ENCODE results near the gene RAB43.

Gene RAB43

DNA sequence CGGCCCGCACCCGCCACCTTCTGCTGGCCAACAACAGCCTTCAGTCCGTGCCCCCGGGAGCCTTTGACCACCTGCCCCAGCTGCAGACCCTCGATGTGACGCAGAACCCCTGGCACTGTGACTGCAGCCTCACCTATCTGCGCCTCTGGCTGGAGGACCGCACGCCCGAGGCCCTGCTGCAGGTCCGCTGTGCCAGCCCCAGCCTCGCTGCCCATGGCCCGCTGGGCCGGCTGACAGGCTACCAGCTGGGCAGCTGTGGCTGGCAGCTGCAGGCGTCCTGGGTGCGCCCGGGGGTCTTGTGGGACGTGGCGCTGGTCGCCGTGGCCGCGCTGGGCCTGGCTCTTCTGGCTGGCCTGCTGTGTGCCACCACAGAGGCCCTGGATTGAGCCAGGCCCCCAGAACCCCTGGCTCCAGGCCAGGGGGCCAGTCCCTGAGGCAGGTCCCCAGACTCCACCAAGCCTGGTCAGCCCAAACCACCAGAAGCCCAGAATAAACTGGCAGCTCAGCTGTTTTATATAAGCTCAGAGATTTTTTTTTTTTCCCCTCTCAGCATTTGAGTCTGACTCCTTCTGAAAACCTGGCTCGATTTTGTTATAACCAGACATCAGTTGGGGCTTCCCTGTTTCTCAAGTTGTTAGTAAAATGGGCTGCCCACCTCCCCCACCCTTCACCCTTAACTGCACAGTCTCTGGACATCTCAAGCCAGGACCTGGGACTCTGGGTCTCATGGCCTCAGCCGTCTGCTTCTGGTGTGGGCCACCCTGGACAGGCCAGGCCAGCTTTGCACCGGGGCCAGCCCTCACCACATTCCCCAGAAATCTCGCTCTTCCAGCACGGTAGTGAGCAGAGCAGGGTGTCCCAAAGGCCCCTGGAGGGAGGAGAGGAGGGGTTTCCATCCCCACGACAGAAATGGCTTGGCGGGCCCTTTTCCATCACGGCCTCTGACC, 59.4 kb downstream of the RAB43 start:
- Histone ChIP-seq H3K36me3 (ENCODE audit: control insufficient read depth in 4 of 4, insufficient read depth in 4 of 4, low read length in 3 of 4) (no peaks in the 10 kb centered on the region), H3K4me1 (ENCODE audit: control extremely low read depth in 1 of 4, control insufficient read depth in 4 of 4, insufficient read depth in 4 of 4, low read length in 3 of 4) (peaks cover 0 to 35% (median 34%) of the 10 kb centered on the region in 4 experiments), H3K27ac (ENCODE audit: insufficient read depth in 1 of 2, low read depth in 1 of 2, low read length in 2 of 2, poor library complexity in 1 of 2, severe bottlenecking in 2 of 2) (no peak overlapping the region), H3K27me3 (replicated peaks in 2 of 5; ENCODE audit: control insufficient read depth in 4 of 5, insufficient read depth in 5 of 5, low read length in 4 of 5) (no peaks in the 10 kb centered on the region), H3K9me3 (ENCODE audit: control extremely low read depth in 1 of 5, control insufficient read depth in 4 of 5, insufficient read depth in 2 of 5, low read depth in 1 of 5, low read length in 4 of 5) (no peaks in the 10 kb centered on the region), H3K4me3 (ENCODE audit: control insufficient read depth in 1 of 7, extremely low read depth in 1 of 7, insufficient read depth in 4 of 7, low read depth in 2 of 7, low read length in 6 of 7) (no peak overlapping the region)
- WGBS (ENCODE audit: insufficient coverage) = 93% methylated on average over 29 of the region's 32 CpGs
- no peak for DNase-seq
- ChIA-PET POLR2A (interaction anchor here (1.0 kb wide), 1 partner anchor 59 kb away, joined by 3 read pairs; no protein-coding TSS in a partner anchor), CTCF (interaction anchor here (0.9 to 4.2 kb wide), 5 partner anchors 7 to 34 kb away, joined by 3 to 19 read pairs (median 6); no protein-coding TSS in a partner anchor)

DNA sequence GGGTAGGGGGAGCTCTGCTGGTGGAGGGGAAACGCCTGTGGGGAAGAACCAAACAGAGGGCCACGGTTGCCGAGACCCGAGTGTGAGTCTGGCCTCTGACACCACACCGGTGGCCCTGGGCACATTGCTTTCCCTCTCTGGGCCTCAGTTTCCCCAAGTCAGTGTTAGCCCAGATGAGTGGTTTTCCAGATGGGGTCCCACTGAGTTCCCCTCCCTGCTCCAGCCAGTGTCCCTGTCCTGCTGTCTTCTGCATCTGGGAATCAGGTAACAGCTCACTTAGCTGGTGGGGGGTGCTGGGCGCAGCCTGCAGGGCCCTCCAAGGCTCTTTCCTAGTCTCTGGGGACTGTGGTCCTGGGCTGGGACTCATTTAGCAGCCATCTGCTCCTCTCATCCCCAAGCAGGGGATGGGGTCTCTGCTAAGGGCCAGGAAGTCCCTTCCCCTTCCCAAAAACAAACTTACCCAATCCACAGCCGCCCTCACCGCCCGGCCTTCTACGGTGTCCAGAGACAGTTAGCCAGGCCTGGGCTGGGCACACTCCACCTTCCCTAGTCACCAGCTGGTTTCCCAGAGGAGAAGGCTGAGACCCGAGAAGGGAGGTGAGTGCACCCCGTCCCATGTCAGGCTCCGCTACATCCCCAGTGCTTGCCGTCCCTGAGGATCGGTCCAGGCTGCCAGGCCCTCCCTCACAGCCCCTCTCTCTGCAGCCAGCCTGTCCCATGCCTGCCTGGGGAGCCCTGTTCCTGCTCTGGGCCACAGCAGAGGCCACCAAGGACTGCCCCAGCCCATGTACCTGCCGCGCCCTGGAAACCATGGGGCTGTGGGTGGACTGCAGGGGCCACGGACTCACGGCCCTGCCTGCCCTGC, 60.3 kb downstream of the RAB43 start:
- ChIA-PET CTCF (interaction anchor here (0.7 to 4.2 kb wide), 9 partner anchors 8 to 102 kb away, joined by 3 to 19 read pairs (median 5); no protein-coding TSS in a partner anchor), POLR2A (interaction anchor here (1.2 to 1.5 kb wide), 2 partner anchors 8 to 218 kb away, joined by 3 read pairs; no protein-coding TSS in a partner anchor)
- H3K9me3 ChIP-seq (ENCODE audit: control extremely low read depth in 1 of 5, control insufficient read depth in 4 of 5, insufficient read depth in 2 of 5, low read depth in 1 of 5, low read length in 4 of 5) = no peaks in the 10 kb centered on the region
- no peaks in the 10 kb centered on the region for H3K27me3 ChIP-seq (replicated peaks in 2 of 5; ENCODE audit: control insufficient read depth in 4 of 5, insufficient read depth in 5 of 5, low read length in 4 of 5)
- H3K4me3 ChIP-seq (ENCODE audit: control insufficient read depth in 1 of 7, extremely low read depth in 1 of 7, insufficient read depth in 4 of 7, low read depth in 2 of 7, low read length in 6 of 7) = peak overlapping the region in 1 of 7 experiments; percentile 25
- H3K36me3 ChIP-seq (ENCODE audit: control insufficient read depth in 4 of 4, insufficient read depth in 4 of 4, low read length in 3 of 4) = no peaks in the 10 kb centered on the region
- no peak for DNase-seq
- peaks cover 0 to 41% (median 34%) of the 10 kb centered on the region in 4 experiments for H3K4me1 ChIP-seq (ENCODE audit: control extremely low read depth in 1 of 4, control insufficient read depth in 4 of 4, insufficient read depth in 4 of 4, low read length in 3 of 4)
- 75% methylated on average over 16 of the region's 19 CpGs for WGBS (ENCODE audit: insufficient coverage)
- no peak overlapping the region for H3K27ac ChIP-seq (ENCODE audit: insufficient read depth in 1 of 2, low read depth in 1 of 2, low read length in 2 of 2, poor library complexity in 1 of 2, severe bottlenecking in 2 of 2)

DNA sequence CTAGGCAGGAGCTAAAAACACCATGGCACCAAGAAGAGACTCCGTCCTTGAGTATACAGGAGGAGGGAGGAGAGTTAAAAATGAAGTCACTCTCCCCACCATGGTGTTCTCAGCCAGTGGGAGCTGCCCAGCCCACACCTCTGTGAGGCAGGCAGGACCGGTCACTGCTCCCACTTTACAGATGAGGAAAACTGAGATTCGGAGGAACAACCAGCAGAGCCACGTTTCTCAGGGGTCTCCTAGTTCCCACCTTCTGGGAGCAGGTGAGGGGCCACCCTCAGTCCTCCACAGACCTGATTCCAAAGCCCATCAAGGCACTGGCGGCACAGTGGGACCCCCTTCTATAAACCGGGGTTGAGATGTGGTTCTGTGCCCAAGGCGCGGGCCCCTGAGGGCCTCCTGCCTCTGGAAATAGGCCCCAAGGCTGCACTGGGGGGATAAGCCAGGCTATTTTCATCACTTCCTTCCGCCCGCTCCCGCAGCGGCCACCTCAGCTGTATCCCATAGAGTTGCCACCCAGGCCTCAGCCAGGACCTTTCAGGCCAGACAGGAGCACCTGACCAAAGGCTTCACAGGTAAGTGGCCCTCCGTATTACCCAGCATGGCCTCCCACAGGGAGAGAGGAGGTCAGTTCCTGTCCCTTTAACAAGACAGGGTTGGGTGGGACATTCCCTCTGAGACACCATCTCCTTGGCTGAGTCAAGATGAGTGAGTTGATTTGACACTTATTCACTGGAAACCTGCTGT, 61.2 kb downstream of the RAB43 start, which contains the start of gene GP9:
Gene GP9 (plus strand): TSS at position 504 of the 747 bp plus-strand sequence. CDS start 961 bp downstream, outside the sequence.
- DNase-seq = peak; percentile 62 to 86 (median 81)
- H3K27ac ChIP-seq (ENCODE audit: insufficient read depth in 1 of 2, low read depth in 1 of 2, low read length in 2 of 2, poor library complexity in 1 of 2, severe bottlenecking in 2 of 2) = peak within 1 kb of the TSS in 1 of 2 experiments; percentile 58
- CTCF ChIA-PET = interaction anchor here (0.7 to 4.2 kb wide), 10 partner anchors 8 to 103 kb away, joined by 3 to 19 read pairs (median 5); no protein-coding TSS in a partner anchor
- 32% methylated on average over 13 of the region's 13 CpGs for WGBS (ENCODE audit: insufficient coverage)
- peak within 1 kb of the TSS in 2 of 7 experiments; percentile 25 to 43 for H3K4me3 ChIP-seq (ENCODE audit: control insufficient read depth in 1 of 7, extremely low read depth in 1 of 7, insufficient read depth in 4 of 7, low read depth in 2 of 7, low read length in 6 of 7)
- no peaks in the 10 kb centered on the region for H3K9me3 ChIP-seq (ENCODE audit: control extremely low read depth in 1 of 5, control insufficient read depth in 4 of 5, insufficient read depth in 2 of 5, low read depth in 1 of 5, low read length in 4 of 5)
- H3K4me1 ChIP-seq (ENCODE audit: control extremely low read depth in 1 of 4, control insufficient read depth in 4 of 4, insufficient read depth in 4 of 4, low read length in 3 of 4) = peaks cover 0 to 43% (median 34%) of the 10 kb centered on the region in 4 experiments
- H3K36me3 ChIP-seq (ENCODE audit: control insufficient read depth in 4 of 4, insufficient read depth in 4 of 4, low read length in 3 of 4) = no peaks in the 10 kb centered on the region
- POLR2A ChIA-PET = interaction anchor here (1.2 to 1.5 kb wide), 2 partner anchors 8 to 219 kb away, joined by 3 read pairs; no protein-coding TSS in a partner anchor
- H3K27me3 ChIP-seq (replicated peaks in 2 of 5; ENCODE audit: control insufficient read depth in 4 of 5, insufficient read depth in 5 of 5, low read length in 4 of 5) = no peaks in the 10 kb centered on the region

DNA sequence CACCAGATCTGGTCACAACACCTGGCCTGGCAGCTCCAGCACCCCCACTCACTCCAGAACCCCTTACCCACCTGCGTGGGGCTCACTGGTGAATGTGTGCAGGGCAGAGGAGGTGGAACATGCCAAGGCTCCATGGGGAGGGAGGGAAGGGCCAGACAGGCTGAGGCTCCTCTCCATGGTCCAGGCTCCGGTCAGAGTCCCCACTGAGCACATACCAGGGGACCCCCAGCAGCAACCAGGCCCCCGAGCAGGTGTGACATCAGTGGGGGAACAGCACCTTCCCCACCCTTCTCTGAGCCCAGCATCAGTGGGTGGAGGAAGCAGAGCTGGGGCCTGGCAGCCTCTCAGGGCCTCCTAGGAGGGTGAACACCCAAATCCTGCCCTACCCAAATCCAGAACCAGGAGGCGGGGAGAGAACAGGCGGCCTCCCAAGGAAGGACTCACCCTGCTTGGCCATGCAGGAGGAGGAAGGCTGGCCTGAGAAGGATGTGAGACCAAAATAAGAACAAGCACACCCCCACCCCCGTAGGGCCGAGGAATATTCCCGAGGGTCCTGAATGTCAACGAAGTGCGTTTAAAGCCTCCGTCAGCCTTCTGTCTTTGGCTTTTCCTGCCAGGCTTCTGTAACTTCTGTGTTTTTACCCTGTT, 62.2 kb downstream of the RAB43 start:
- Histone ChIP-seq H3K9me3 (ENCODE audit: control extremely low read depth in 1 of 5, control insufficient read depth in 4 of 5, insufficient read depth in 2 of 5, low read depth in 1 of 5, low read length in 4 of 5) (no peaks in the 10 kb centered on the region), H3K4me1 (ENCODE audit: control extremely low read depth in 1 of 4, control insufficient read depth in 4 of 4, insufficient read depth in 4 of 4, low read length in 3 of 4) (peaks cover 0 to 46% (median 34%) of the 10 kb centered on the region in 4 experiments), H3K36me3 (ENCODE audit: control insufficient read depth in 4 of 4, insufficient read depth in 4 of 4, low read length in 3 of 4) (no peaks in the 10 kb centered on the region), H3K4me3 (ENCODE audit: control insufficient read depth in 1 of 7, extremely low read depth in 1 of 7, insufficient read depth in 4 of 7, low read depth in 2 of 7, low read length in 6 of 7) (no peak overlapping the region), H3K27ac (ENCODE audit: insufficient read depth in 1 of 2, low read depth in 1 of 2, low read length in 2 of 2, poor library complexity in 1 of 2, severe bottlenecking in 2 of 2) (peak overlapping the region in 1 of 2 experiments; percentile 20), H3K27me3 (replicated peaks in 2 of 5; ENCODE audit: control insufficient read depth in 4 of 5, insufficient read depth in 5 of 5, low read length in 4 of 5) (no peaks in the 10 kb centered on the region)
- WGBS (ENCODE audit: insufficient coverage) = 59% methylated on average over 9 of the region's 11 CpGs
- ChIA-PET POLR2A (interaction anchor here (1.5 kb wide), 1 partner anchor 9 kb away, joined by 3 read pairs; no protein-coding TSS in a partner anchor), CTCF (interaction anchor here (0.7 to 4.2 kb wide), 9 partner anchors 7 to 89 kb away, joined by 3 to 19 read pairs (median 5); no protein-coding TSS in a partner anchor)
- no peak for DNase-seq

DNA sequence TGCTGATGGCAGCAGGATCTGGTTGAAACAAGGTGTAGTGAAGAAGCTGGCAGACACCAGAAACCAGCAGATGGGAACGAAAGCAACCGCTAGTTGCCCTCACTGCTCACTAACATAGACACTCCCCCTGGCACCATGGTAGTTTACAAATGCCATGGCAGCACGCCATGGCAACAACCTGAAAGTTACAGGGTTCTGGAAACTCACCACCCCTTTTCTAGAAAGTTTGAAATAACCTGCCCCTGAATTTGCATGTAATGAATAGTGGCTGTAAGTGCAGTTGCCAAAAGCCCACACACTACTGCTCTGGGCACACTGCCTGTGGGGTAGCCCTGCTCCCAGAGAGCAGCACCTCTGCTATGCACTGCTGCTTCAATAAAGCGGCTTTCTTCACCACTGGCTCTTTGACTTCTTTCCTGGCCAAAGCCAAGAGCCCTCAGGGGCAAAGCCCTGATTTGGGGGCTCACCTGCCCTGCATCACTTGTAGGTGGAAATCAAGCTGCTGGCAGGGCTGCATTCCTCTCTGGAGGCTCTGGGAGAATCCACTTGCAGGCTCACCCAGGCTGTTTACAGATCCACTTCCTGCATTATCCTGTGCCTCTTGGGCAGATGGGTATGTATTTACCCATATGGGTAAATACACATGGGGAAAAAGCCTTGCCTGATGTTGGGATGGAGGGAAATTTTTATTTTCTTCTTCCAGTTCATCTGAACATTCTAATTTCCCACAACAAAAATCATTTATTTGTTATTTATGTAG, 63.0 kb downstream of the RAB43 start:
- ChIA-PET CTCF (interaction anchor here (1.2 to 4.2 kb wide), 5 partner anchors 6 to 88 kb away, joined by 3 to 15 read pairs (median 5); no protein-coding TSS in a partner anchor), POLR2A (no interaction called here)
- H3K9me3 ChIP-seq (ENCODE audit: control extremely low read depth in 1 of 5, control insufficient read depth in 4 of 5, insufficient read depth in 2 of 5, low read depth in 1 of 5, low read length in 4 of 5) = no peaks in the 10 kb centered on the region
- 33% methylated on average over 3 of the region's 4 CpGs for WGBS (ENCODE audit: insufficient coverage)
- no peak overlapping the region for H3K27ac ChIP-seq (ENCODE audit: insufficient read depth in 1 of 2, low read depth in 1 of 2, low read length in 2 of 2, poor library complexity in 1 of 2, severe bottlenecking in 2 of 2)
- no peak overlapping the region for H3K4me3 ChIP-seq (ENCODE audit: control insufficient read depth in 1 of 7, extremely low read depth in 1 of 7, insufficient read depth in 4 of 7, low read depth in 2 of 7, low read length in 6 of 7)
- peak in 2 of 3 donors; percentile 75 to 80 for DNase-seq
- peaks cover 0 to 47% (median 36%) of the 10 kb centered on the region in 4 experiments for H3K4me1 ChIP-seq (ENCODE audit: control extremely low read depth in 1 of 4, control insufficient read depth in 4 of 4, insufficient read depth in 4 of 4, low read length in 3 of 4)
- H3K27me3 ChIP-seq (replicated peaks in 2 of 5; ENCODE audit: control insufficient read depth in 4 of 5, insufficient read depth in 5 of 5, low read length in 4 of 5) = no peaks in the 10 kb centered on the region
- no peaks in the 10 kb centered on the region for H3K36me3 ChIP-seq (ENCODE audit: control insufficient read depth in 4 of 4, insufficient read depth in 4 of 4, low read length in 3 of 4)
